ENCODE results near the gene FBLN2. TPM values are rescaled to one million over a fixed set of nuclear protein-coding genes. Genes with fewer than 3 reads are reported as not detected.
A peak's percentile ranks its signal among the peaks of the same experiment; 100 is the strongest.

FBLN2 gene
- polyA plus RNA-seq, 1 donor (not counting 4 experiments of a cell fraction or from before 2014, with no cell fraction given), result 0.72 TPM

GRCh38 chr3:13653631-13654279 is 104.8 kb downstream of the FBLN2 start:
- H2AFZ ChIP-seq (ENCODE audit: control insufficient read depth, low read length), result no peak overlapping the region
- no peaks in the 10 kb centered on the region for H3K79me2 ChIP-seq (ENCODE audit: control insufficient read depth, insufficient read depth, low read length)
- FAIRE-seq, result no peak
- no peak overlapping the region for H3K4me3 ChIP-seq (ENCODE audit: control insufficient read depth in 2 of 3, extremely low read depth in 1 of 3, insufficient read depth in 2 of 3, low read depth in 1 of 3, low read length in 3 of 3)
- no peaks in the 10 kb centered on the region for H3K36me3 ChIP-seq (ENCODE audit: control insufficient read depth in 2 of 2, extremely low read depth in 1 of 2, insufficient read depth in 2 of 2, low read length in 2 of 2)
- peaks cover 23% of the 10 kb centered on the region for H3K4me1 ChIP-seq (ENCODE audit: control insufficient read depth, extremely low read depth, insufficient read depth, low read length)
- no peaks in the 10 kb centered on the region for H4K20me1 ChIP-seq (ENCODE audit: control insufficient read depth, extremely low read depth, insufficient read depth, low read length)
- DNase-seq (ENCODE audit: low read depth, low spot score), result no peak
- no peaks in the 10 kb centered on the region for H3K9me3 ChIP-seq (ENCODE audit: control insufficient read depth, low read depth, low read length)
- H3K27ac ChIP-seq (ENCODE audit: control insufficient read depth, insufficient read depth, low read length), result no peak overlapping the region
- H3K4me2 ChIP-seq (ENCODE audit: control insufficient read depth, extremely low read depth, insufficient read depth, low read depth, low read length), result no peak overlapping the region
- TF ChIP-seq EZH2 (IDR thresholded peaks at IDR 0.05; ENCODE audit: low read length), result no peak
- no peak for TF ChIP-seq CTCF (optimal IDR thresholded peaks at IDR 0.05 in 1 of 3, IDR thresholded peaks at IDR 0.05 in 1 of 3, conservative IDR thresholded peaks at IDR 0.05 in 1 of 3; ENCODE audit: extremely low read depth in 1 of 3, insufficient read depth in 2 of 3, low read length in 3 of 3)
- peaks cover 3% of the 10 kb centered on the region for H3K27me3 ChIP-seq (ENCODE audit: control insufficient read depth, extremely low read depth, insufficient read depth, low read length)
- dilution Hi-C loops (cut with MboI; ENCODE audit: extremely low pct_ligation_motif_present, low sequenced_read_pairs), result no loop called here
- H3K9ac ChIP-seq (ENCODE audit: control insufficient read depth, extremely low read depth, insufficient read depth, low read length), result no peak overlapping the region
- H3K9me1 ChIP-seq (ENCODE audit: control insufficient read depth, extremely low read depth, insufficient read depth, low read length), result no peaks in the 10 kb centered on the region

- no peak for TF ChIP-seq CTCF (optimal IDR thresholded peaks at IDR 0.05 in 1 of 3, IDR thresholded peaks at IDR 0.05 in 1 of 3, conservative IDR thresholded peaks at IDR 0.05 in 1 of 3; ENCODE audit: extremely low read depth in 1 of 3, insufficient read depth in 2 of 3, low read length in 3 of 3)
- no peak for TF ChIP-seq EZH2 (IDR thresholded peaks at IDR 0.05; ENCODE audit: low read length)
- no peak for DNase-seq (ENCODE audit: low read depth, low spot score)
- Histone ChIP-seq H3K4me2 (ENCODE audit: control insufficient read depth, extremely low read depth, insufficient read depth, low read depth, low read length) (peak overlapping the region; percentile 4), H3K36me3 (ENCODE audit: control insufficient read depth in 2 of 2, extremely low read depth in 1 of 2, insufficient read depth in 2 of 2, low read length in 2 of 2) (no peaks in the 10 kb centered on the region), H3K4me3 (ENCODE audit: control insufficient read depth in 2 of 3, extremely low read depth in 1 of 3, insufficient read depth in 2 of 3, low read depth in 1 of 3, low read length in 3 of 3) (no peak overlapping the region), H3K9me3 (ENCODE audit: control insufficient read depth, low read depth, low read length) (no peaks in the 10 kb centered on the region), H3K4me1 (ENCODE audit: control insufficient read depth, extremely low read depth, insufficient read depth, low read length) (peaks cover 17% of the 10 kb centered on the region), H3K9ac (ENCODE audit: control insufficient read depth, extremely low read depth, insufficient read depth, low read length) (no peak overlapping the region), H3K27me3 (ENCODE audit: control insufficient read depth, extremely low read depth, insufficient read depth, low read length) (peaks cover 3% of the 10 kb centered on the region), H3K27ac (ENCODE audit: control insufficient read depth, insufficient read depth, low read length) (no peak overlapping the region), H2AFZ (ENCODE audit: control insufficient read depth, low read length) (peak overlapping the region; percentile 29), H4K20me1 (ENCODE audit: control insufficient read depth, extremely low read depth, insufficient read depth, low read length) (no peaks in the 10 kb centered on the region), H3K9me1 (ENCODE audit: control insufficient read depth, extremely low read depth, insufficient read depth, low read length) (no peaks in the 10 kb centered on the region), H3K79me2 (ENCODE audit: control insufficient read depth, insufficient read depth, low read length) (no peaks in the 10 kb centered on the region)
- no peak for FAIRE-seq
- dilution Hi-C loops (cut with MboI; ENCODE audit: extremely low pct_ligation_motif_present, low sequenced_read_pairs), result no loop called here
These were observed 105.6 kb downstream of the FBLN2 start for GRCh38 chr3:13654330-13655060.

Measured in keratinocyte (primary cell).